Measurements from ENCODE around the gene OGFR.

The OGFR gene

GRCh38 chr20:62760856-62761758 lies 43.5 kb upstream of the OGFR start:
- TF ChIP-seq ZFX (IDR thresholded peaks at IDR 0.05) (no peak), CTCF (conservative IDR thresholded peaks at IDR 0.05) (no peak)

DNA sequence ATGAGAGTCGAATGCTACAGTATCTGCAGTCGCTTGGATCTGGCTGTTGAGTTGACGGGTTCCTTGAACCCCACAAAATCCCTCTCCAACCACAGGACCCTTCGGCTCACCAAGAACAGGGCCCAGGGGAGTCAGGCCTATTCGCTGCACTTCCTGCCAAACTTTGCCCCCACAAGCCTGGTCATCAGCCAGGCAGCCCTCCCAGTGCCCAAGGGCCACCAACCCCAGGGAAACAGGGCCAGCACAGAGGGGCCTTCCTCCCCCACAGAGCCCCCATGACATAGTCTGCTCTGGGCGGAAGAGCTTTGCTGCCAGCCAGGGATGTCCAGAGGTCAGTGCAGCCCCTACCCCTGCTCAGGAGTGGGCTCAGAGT lies 42.9 kb upstream of the OGFR start:
- H3K27ac ChIP-seq: no peak overlapping the region

More at GRCh38 chr20:62760856-62761758, 43.5 kb upstream of the OGFR start:
- no peak overlapping the region for H3K27ac ChIP-seq

GRCh38 chr20:62762376-62762775 lies 42.3 kb upstream of the OGFR start:
- no peak overlapping the region for H3K27ac ChIP-seq
- TF ChIP-seq ZFX (IDR thresholded peaks at IDR 0.05): no peak
- no peak for TF ChIP-seq CTCF (conservative IDR thresholded peaks at IDR 0.05)

More for the DNA sequence above, 42.9 kb upstream of the OGFR start:
- TF ChIP-seq CTCF (conservative IDR thresholded peaks at IDR 0.05) (no peak), ZFX (IDR thresholded peaks at IDR 0.05) (no peak)

GRCh38 chr20:62762801-62763368 lies 41.8 kb upstream of the OGFR start:
- H3K27ac ChIP-seq: no peak overlapping the region
- no peak for TF ChIP-seq ZFX (IDR thresholded peaks at IDR 0.05)
- no peak for TF ChIP-seq CTCF (conservative IDR thresholded peaks at IDR 0.05)

DNA sequence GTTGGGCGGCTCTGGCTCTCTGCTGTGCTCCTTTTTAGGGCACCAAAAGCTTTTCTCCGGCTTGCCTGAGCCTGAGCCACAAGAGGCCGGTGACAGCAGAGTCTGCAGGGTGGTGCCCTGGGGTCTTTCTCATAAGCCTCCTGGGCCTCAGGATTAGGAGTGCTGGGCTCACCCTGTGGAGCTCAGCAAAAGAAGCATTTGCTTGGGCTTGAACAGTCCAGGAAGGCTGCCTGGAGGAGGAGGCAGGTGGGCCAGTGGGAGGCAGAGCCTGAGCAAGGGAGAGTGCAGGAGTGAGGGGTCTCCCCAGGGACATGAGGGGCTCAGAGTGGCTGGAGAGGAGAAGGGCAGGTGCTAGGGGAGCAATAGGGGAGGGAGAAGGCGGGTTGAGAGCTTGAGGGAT lies 41.2 kb upstream of the OGFR start:
- no peak for TF ChIP-seq ZFX (IDR thresholded peaks at IDR 0.05)
- TF ChIP-seq CTCF (conservative IDR thresholded peaks at IDR 0.05): no peak
- no peak overlapping the region for H3K27ac ChIP-seq

DNA sequence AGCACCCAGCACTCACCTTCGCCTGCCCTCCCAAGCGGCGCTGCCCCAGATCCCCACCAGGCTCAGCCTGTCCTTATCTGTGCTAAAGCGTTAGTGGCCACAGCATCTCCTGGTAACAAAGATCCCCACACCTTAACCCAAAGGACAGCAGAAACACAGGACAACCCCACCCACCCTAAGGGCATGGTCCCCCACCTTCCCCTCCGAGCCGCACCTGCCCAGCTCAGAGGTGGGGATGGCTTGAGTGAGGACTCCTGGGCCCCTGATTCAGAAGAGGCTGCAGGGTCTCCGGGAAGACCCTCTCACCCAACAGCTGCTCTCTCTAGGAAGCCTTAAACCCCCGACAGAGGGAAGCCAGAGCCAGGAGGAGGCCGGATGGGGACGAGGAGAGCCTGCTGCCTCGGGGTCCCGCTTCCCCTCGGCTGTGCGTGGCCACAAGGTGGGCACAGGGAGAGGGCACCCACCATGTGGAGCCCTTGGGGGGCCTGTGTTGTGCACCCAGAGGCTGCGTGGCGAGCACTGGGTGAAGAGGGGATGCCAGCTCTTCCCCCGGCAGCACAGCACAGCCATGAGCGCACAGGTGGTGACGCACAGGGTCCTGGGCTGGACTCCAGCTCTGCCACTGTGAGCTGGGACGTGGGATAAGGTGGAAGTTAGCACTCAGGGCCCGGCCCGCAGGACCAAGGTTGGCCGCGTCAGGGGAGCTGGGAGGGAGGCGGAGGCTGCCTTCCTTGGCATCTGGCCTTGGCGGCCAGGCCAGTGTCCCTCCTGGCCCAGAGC lies 40.3 kb upstream of the OGFR start:
- TF ChIP-seq ZFX (IDR thresholded peaks at IDR 0.05): no peak
- H3K27ac ChIP-seq: no peak overlapping the region

- H3K27ac ChIP-seq: no peak overlapping the region
- TF ChIP-seq ZFX (IDR thresholded peaks at IDR 0.05) (no peak), CTCF (conservative IDR thresholded peaks at IDR 0.05) (no peak)
Measured at GRCh38 chr20:62765021-62765420, 39.6 kb upstream of the OGFR start.
